ENCODE measurements around the gene UNC5C. TPM values are rescaled to one million over a fixed set of nuclear protein-coding genes. Genes with fewer than 3 reads are reported as not detected.

The UNC5C gene
- total and polyA plus RNA-seq, 2 of the 8 experiments (the other 6 are each of a cell fraction or from before 2014, with no cell fraction given), result 0.30 to 1.3 TPM

GRCh38 chr4:95367824-95368223, 180.9 kb downstream of the UNC5C start (continued):
- TF ChIP-seq CHD7 (IDR thresholded peaks at IDR 0.05; ENCODE audit: insufficient replicate concordance, low read length) (no peak), SP2 (IDR thresholded peaks at IDR 0.05; ENCODE audit: low read length) (no peak), CHD2 (IDR thresholded peaks at IDR 0.05; ENCODE audit: low read length) (no peak), MAFK (IDR thresholded peaks at IDR 0.05; ENCODE audit: low read depth, low read length) (no peak), BRCA1 (IDR thresholded peaks at IDR 0.05; ENCODE audit: low read depth, low read length) (no peak), NANOG (IDR thresholded peaks at IDR 0.05; ENCODE audit: insufficient read depth, low read depth, low read length, poor library complexity, severe bottlenecking) (no peak), E2F6 (IDR thresholded peaks at IDR 0.05) (no peak), CBX8 (IDR thresholded peaks at IDR 0.05; ENCODE audit: borderline replicate concordance, low read depth, low read length) (no peak), SUZ12 (IDR thresholded peaks at IDR 0.05; ENCODE audit: low read length) (no peak), BCL11A (IDR thresholded peaks at IDR 0.05; ENCODE audit: low read depth in 2 of 2, low read length in 2 of 2) (no peak), PHF8 (conservative IDR thresholded peaks at IDR 0.05; ENCODE audit: low read depth, low read length) (no peak)
